Loucy (cell line): ENCODE results near the gene OR5A2.
"Not testable (repeated sequence)": the region's sequence is repeated elsewhere in the genome, so short reads cannot be mapped to it uniquely, and the experiment has no call there.

ENCODE experiments used
- H2AFZ ChIP-seq: fragments of 200-600 bp; sonication (generic); 2 replicates; pipeline ENCODE4 v1.6.0; 2016; ENCODE audit warnings: antibody characterized with exemption, mild to moderate bottlenecking, low read length, moderate library complexity
- H3F3A ChIP-seq: fragments of 200-600 bp; 2 replicates; pipeline ENCODE4 v1.6.0; 2016; ENCODE audit warnings: antibody characterized with exemption, low read depth, mild to moderate bottlenecking
- H3K27me3 ChIP-seq: fragments of 200-600 bp; sonication (generic); 2 replicates; pipeline ENCODE4 v1.6.1; 2014; ENCODE audit warnings: low read length, mild to moderate bottlenecking; ENCODE audit not compliant: insufficient read depth, poor library complexity, severe bottlenecking
- H3K36me3 ChIP-seq: fragments of 200-600 bp; sonication (generic); 2 replicates; pipeline ENCODE4 v1.6.1; 2016; ENCODE audit warnings: low read length; ENCODE audit not compliant: insufficient read depth
- H3K4me1 ChIP-seq: fragments of 200-600 bp; sonication (generic); 2 replicates; pipeline ENCODE4 v1.5.1; 2014; ENCODE audit warnings: low read length, mild to moderate bottlenecking; ENCODE audit not compliant: insufficient read depth, poor library complexity, severe bottlenecking
- H3K4me2 ChIP-seq: fragments of 200-600 bp; sonication (generic); 2 replicates; pipeline ENCODE4 v1.6.0; 2014; ENCODE audit warnings: antibody characterized with exemption, low read length, low read depth, mild to moderate bottlenecking; ENCODE audit not compliant: poor library complexity, severe bottlenecking
- H3K4me3 ChIP-seq: fragments of 200-600 bp; sonication (generic); 2 replicates; pipeline ENCODE4 v1.5.1; 2014; ENCODE audit warnings: low read length, mild to moderate bottlenecking, mixed read lengths; ENCODE audit not compliant: poor library complexity, severe bottlenecking
- H3K79me2 ChIP-seq: fragments of 200-600 bp; sonication (generic); 2 replicates; pipeline ENCODE4 v1.6.1; 2014; ENCODE audit warnings: low read length; ENCODE audit not compliant: insufficient read depth
- H3K9ac ChIP-seq: fragments of 200-600 bp; sonication (generic); 2 replicates; pipeline ENCODE4 v1.6.0; 2014; ENCODE audit warnings: mild to moderate bottlenecking, low read depth, low read length, moderate library complexity; ENCODE audit not compliant: poor library complexity, severe bottlenecking
- H3K9me2 ChIP-seq: fragments of 200-600 bp; sonication (generic); replicated peaks from 2 replicates; pipeline ENCODE4 v1.6.1; 2016; ENCODE audit warnings: low read depth, low read length, mixed read lengths
- H3K9me3 ChIP-seq: fragments of 200-600 bp; sonication (generic); 2 replicates; pipeline ENCODE4 v1.6.1; 2014; ENCODE audit warnings: mild to moderate bottlenecking, antibody characterized with exemption, low read length, low read depth; ENCODE audit not compliant: insufficient read depth
- H4K20me1 ChIP-seq: fragments of 200-600 bp; sonication (generic); 2 replicates; pipeline ENCODE4 v1.6.0; 2014; ENCODE audit warnings: antibody characterized with exemption, low read length, mild to moderate bottlenecking; ENCODE audit not compliant: insufficient read depth, poor library complexity, severe bottlenecking
- CTCF ChIP-seq: fragments of 200-600 bp; sonication (generic); conservative IDR thresholded peaks from 2 replicates; pipeline ENCODE4 v1.5.1; 2014; ENCODE audit warnings: mild to moderate bottlenecking, antibody characterized with exemption, low read length
- EZH2phosphoT487 ChIP-seq: fragments of 200-600 bp; IDR thresholded peaks from 2 replicates; pipeline ENCODE4 v1.6.1; 2018; ENCODE audit warnings: antibody characterized with exemption, mild to moderate bottlenecking, moderate library complexity, borderline replicate concordance

The OR5A2 gene

DNA sequence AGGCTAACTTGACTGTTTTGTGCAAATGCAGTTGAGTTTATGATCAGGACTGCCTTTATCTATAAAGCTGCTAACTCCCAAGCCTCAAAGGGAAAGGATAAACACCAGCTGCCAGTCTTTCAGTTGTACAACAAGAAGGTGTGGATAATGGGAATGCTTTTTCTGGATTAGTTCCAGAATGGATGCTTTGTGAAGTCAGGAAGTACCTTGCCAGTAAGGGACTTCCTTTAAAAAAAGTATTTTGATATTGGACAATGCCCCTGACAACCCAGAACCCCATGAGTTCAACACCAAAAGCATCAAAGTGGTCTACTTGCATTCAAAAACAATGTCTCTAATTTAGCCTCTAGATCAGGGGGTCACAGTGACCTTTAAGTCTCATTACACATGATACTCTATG, 32.0 kb downstream of the OR5A2 start:
- TF ChIP-seq EZH2phosphoT487: no peak
- TF ChIP-seq CTCF: no peak
- no peaks in the 10 kb centered on the region for H3F3A ChIP-seq
- no peak overlapping the region for H3K4me3 ChIP-seq
- no peaks in the 10 kb centered on the region for H3K36me3 ChIP-seq
- H3K4me1 ChIP-seq: no peaks in the 10 kb centered on the region
- H4K20me1 ChIP-seq: no peaks in the 10 kb centered on the region
- no peaks in the 10 kb centered on the region for H3K79me2 ChIP-seq
- no peak overlapping the region for H3K4me2 ChIP-seq
- no peaks in the 10 kb centered on the region for H3K9me3 ChIP-seq
- no peak overlapping the region for H2AFZ ChIP-seq
- no peaks in the 10 kb centered on the region for H3K9me2 ChIP-seq
- no peak overlapping the region for H3K9ac ChIP-seq
- H3K27me3 ChIP-seq: no peaks in the 10 kb centered on the region

- Histone ChIP-seq H4K20me1 (no peaks in the 10 kb centered on the region), H3K9me3 (0 out of 2 replicates have a peak, but pooled peaks cover 3% of the 10 kb centered on the region), H3K27me3 (no peaks in the 10 kb centered on the region), H3K4me3 (no peak overlapping the region), H3K4me1 (no peaks in the 10 kb centered on the region), H3K9me2 (no peaks in the 10 kb centered on the region), H3K79me2 (no peaks in the 10 kb centered on the region), H2AFZ (no peak overlapping the region), H3K4me2 (no peak overlapping the region), H3K36me3 (no peaks in the 10 kb centered on the region), H3F3A (no peaks in the 10 kb centered on the region), H3K9ac (no peak overlapping the region)
- TF ChIP-seq CTCF (no peak), EZH2phosphoT487 (no peak)
These were observed 45.8 kb downstream of the OR5A2 start for GRCh38 chr11:59380263-59381059.

DNA sequence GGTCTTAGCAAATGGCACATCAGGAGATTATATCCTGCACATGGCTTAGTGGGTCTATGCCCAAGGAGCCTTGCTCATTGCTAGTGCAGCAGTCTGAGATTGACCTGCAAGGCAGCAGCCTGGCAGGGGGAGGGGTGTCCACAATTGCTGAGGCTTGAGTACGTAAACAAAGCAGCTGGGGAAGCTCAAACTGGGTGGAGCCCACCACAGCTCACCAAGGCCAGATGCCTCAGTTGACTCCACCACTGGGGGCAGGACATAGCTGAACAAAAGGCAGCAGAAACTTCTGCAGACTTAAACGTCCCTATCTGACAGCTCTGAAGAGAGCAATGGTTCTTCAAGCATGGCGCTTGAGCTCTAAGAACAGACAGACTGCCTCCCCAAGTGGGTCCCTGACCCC, 53.9 kb downstream of the OR5A2 start:
- not testable (repeated sequence) for H3K9me3 ChIP-seq, H3K36me3 ChIP-seq, H3K4me3 ChIP-seq, H3K9ac ChIP-seq, H3K27me3 ChIP-seq, H2AFZ ChIP-seq, H4K20me1 ChIP-seq, H3K79me2 ChIP-seq, H3K4me2 ChIP-seq, H3K9me2 ChIP-seq, H3K4me1 ChIP-seq, H3F3A ChIP-seq
